ENCODE results near the gene PDGFB. TPM values are rescaled to one million over a fixed set of nuclear protein-coding genes. Genes with fewer than 3 reads are reported as not detected.

The PDGFB gene
- total RNA-seq, 2 donors from 2014 or later: 9.9 to 16.4 TPM

GRCh38 chr22:39265143-39265886 is 20.5 kb upstream of the PDGFB start:
- TF ChIP-seq POLR2AphosphoS5 (IDR thresholded peaks at IDR 0.05) (no peak), CTCF (IDR thresholded peaks at IDR 0.05) (no peak)
- H3K27ac ChIP-seq: no peak overlapping the region
- H3K9me3 ChIP-seq: no peaks in the 10 kb centered on the region
- 90% methylated on average over 20 of the region's 23 CpGs for WGBS
- intact Hi-C loops (cut with DNase I): no loop called here
- H3K27me3 ChIP-seq (replicated peaks; ENCODE audit: insufficient read depth): no peaks in the 10 kb centered on the region
- no peak for DNase-seq (ENCODE audit: low spot score)
- H3K36me3 ChIP-seq: no peaks in the 10 kb centered on the region
- no peak overlapping the region for H3K4me3 ChIP-seq
- no peaks in the 10 kb centered on the region for H3K4me1 ChIP-seq (replicated peaks)

GRCh38 chr22:39264349-39265038 is 19.7 kb upstream of the PDGFB start:
- Histone ChIP-seq H3K36me3 (no peaks in the 10 kb centered on the region), H3K4me1 (replicated peaks) (no peaks in the 10 kb centered on the region), H3K27ac (no peak overlapping the region), H3K27me3 (replicated peaks; ENCODE audit: insufficient read depth) (no peaks in the 10 kb centered on the region), H3K9me3 (no peaks in the 10 kb centered on the region), H3K4me3 (no peak overlapping the region)
- TF ChIP-seq POLR2AphosphoS5 (IDR thresholded peaks at IDR 0.05) (no peak), CTCF (IDR thresholded peaks at IDR 0.05) (no peak), POLR2A (IDR thresholded peaks at IDR 0.05) (no peak)
- intact Hi-C loops (cut with DNase I): no loop called here
- 78% methylated on average over 13 of the region's 13 CpGs for WGBS
- no peak for DNase-seq (ENCODE audit: low spot score)

- Histone ChIP-seq H3K4me3 (no peak overlapping the region), H3K27ac (no peak overlapping the region), H3K36me3 (no peaks in the 10 kb centered on the region), H3K9me3 (no peaks in the 10 kb centered on the region), H3K4me1 (replicated peaks) (no peaks in the 10 kb centered on the region), H3K27me3 (replicated peaks; ENCODE audit: insufficient read depth) (no peaks in the 10 kb centered on the region)
- no peak for DNase-seq (ENCODE audit: low spot score)
- TF ChIP-seq CTCF (IDR thresholded peaks at IDR 0.05) (no peak), POLR2A (IDR thresholded peaks at IDR 0.05) (no peak)
- 91% methylated on average over 10 of the region's 10 CpGs for WGBS
- intact Hi-C loops (cut with DNase I): no loop called here
Observed at GRCh38 chr22:39263626-39264348, 19.0 kb upstream of the PDGFB start.

GRCh38 chr22:39259666-39260065 is 14.9 kb upstream of the PDGFB start:
- Histone ChIP-seq H3K36me3 (no peaks in the 10 kb centered on the region), H3K4me3 (no peak overlapping the region), H3K9me3 (no peaks in the 10 kb centered on the region), H3K27ac (no peak overlapping the region), H3K4me1 (replicated peaks) (no peaks in the 10 kb centered on the region), H3K27me3 (replicated peaks; ENCODE audit: insufficient read depth) (no peaks in the 10 kb centered on the region)
- intact Hi-C loops (cut with DNase I): no loop called here
- no peak for DNase-seq (ENCODE audit: low spot score)
- no peak for TF ChIP-seq CTCF (IDR thresholded peaks at IDR 0.05)
- no peak for TF ChIP-seq POLR2A (IDR thresholded peaks at IDR 0.05)
- TF ChIP-seq POLR2AphosphoS5 (IDR thresholded peaks at IDR 0.05): no peak
- 47% methylated on average over 4 of the region's 4 CpGs for WGBS

All from prostate gland (tissue), 2 donors.